Measurements from ENCODE around the gene DAPK2. TPM values are rescaled to one million over a fixed set of nuclear protein-coding genes. Genes with fewer than 3 reads are reported as not detected.

DAPK2 gene
- total and polyA plus RNA-seq, 2 of the 4 experiments (the other 2 are of a cell fraction), result 0.34 to 0.36 TPM

DNA sequence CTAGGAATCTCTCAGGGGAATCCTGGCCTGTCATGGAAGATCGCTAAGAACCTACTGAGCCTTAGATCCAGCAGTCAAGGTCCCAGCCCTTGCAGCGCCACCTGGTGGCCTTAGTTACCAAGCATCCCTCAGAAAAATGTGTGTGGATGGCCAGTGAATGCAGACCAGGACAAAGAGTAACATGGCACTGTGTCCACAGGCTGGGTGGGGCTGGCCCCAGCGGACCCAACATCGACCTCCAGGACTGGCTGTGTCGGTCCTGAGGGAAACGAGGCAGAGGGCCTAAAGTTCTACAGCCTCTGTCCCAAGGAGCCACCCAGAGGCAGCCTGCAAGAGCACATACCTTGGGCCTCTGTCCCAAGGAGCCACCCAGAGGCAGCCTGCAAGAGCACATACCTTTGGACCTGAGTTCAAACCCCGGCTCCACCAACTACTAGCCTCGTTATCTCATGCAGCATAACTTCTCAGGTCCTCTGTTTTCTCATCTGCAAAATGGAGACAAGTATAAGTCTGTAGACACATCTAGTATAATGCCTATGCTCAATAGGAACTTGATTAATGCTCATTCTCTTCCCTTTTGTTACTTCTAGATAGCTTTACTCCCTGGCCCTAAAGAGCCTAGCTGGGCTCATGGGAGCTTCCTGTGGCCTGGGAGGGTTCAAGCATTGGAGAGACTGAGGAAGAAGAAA lies 155.1 kb downstream of the DAPK2 start:
- H3K9me1 ChIP-seq (ENCODE audit: insufficient read depth, low read length), result peaks cover 7% of the 10 kb centered on the region; the same call in 1 of the 2 replicates
- ATAC-seq (ENCODE audit: low read depth) (peak; percentile 98), DNase-seq (peak; percentile 67)
- no peak overlapping the region for H3K23ac ChIP-seq (ENCODE audit: low read depth, low read length)
- H3K27ac ChIP-seq (ENCODE audit: insufficient read depth, low read length), result no peak overlapping the region
- no peak overlapping the region for H3K18ac ChIP-seq (ENCODE audit: low read depth, low read length)
- H3K14ac ChIP-seq (replicated peaks; ENCODE audit: low read depth, low read length), result no peak overlapping the region
- no peak overlapping the region for H4K91ac ChIP-seq (ENCODE audit: insufficient read depth, low read depth, low read length)
- H4K20me1 ChIP-seq (ENCODE audit: insufficient read depth, low read length), result no peaks in the 10 kb centered on the region
- dilution Hi-C loops (cut with HindIII; ENCODE audit: low sequenced_read_pairs, unreplicated experiment) (no loop called here), in situ Hi-C loops (cut with MboI; ENCODE audit: low sequenced_read_pairs) (loop anchor here (5.0 kb wide), 2 partner anchors 46 to 139 kb away; no protein-coding TSS in a partner anchor), intact Hi-C loops (cut with micrococcal nuclease) (loop anchor here (1.0 to 5.0 kb wide), 5 partner anchors 59 to 279 kb away; partner anchors contain the start of genes DAPK2 and HERC1)
- H3K4me2 ChIP-seq (ENCODE audit: low read depth, low read length), result no peak overlapping the region
- H3K4ac ChIP-seq (ENCODE audit: low read depth, low read length), result no peak overlapping the region
- no peak overlapping the region for H2AK9ac ChIP-seq (replicated peaks; ENCODE audit: low read depth, low read length, poor library complexity)
- no peak overlapping the region for H3K56ac ChIP-seq (ENCODE audit: extremely low read depth, insufficient read depth, low read length)
- H2BK120ac ChIP-seq (ENCODE audit: low read depth, low read length), result no peak overlapping the region
- no peak overlapping the region for H3K9ac ChIP-seq (ENCODE audit: low read depth, low read length)
- no peaks in the 10 kb centered on the region for H3K79me1 ChIP-seq (ENCODE audit: low read depth in 1 of 2, low read length in 2 of 2)
- H3K27me3 ChIP-seq (ENCODE audit: control insufficient read depth, insufficient read depth, low read length), result peaks cover 14% of the 10 kb centered on the region
- H3K9me3 ChIP-seq (ENCODE audit: control insufficient read depth, insufficient read depth, low read length), result no peaks in the 10 kb centered on the region
- POLR2A ChIA-PET (ENCODE audit: unreplicated experiment), result no interaction called here
- TF ChIP-seq BHLHE40 (IDR thresholded peaks at IDR 0.05; ENCODE audit: low read depth, low read length), result no peak
- peak; percentile 81 for TF ChIP-seq RAD21 (IDR thresholded peaks at IDR 0.05; ENCODE audit: low read length)
- TF ChIP-seq RCOR1 (IDR thresholded peaks at IDR 0.05; ENCODE audit: insufficient replicate concordance, low read length), result no peak
- peak; percentile 91 for TF ChIP-seq SMC3 (IDR thresholded peaks at IDR 0.05; ENCODE audit: low read depth, low read length)
- TF ChIP-seq, protein P1, sequence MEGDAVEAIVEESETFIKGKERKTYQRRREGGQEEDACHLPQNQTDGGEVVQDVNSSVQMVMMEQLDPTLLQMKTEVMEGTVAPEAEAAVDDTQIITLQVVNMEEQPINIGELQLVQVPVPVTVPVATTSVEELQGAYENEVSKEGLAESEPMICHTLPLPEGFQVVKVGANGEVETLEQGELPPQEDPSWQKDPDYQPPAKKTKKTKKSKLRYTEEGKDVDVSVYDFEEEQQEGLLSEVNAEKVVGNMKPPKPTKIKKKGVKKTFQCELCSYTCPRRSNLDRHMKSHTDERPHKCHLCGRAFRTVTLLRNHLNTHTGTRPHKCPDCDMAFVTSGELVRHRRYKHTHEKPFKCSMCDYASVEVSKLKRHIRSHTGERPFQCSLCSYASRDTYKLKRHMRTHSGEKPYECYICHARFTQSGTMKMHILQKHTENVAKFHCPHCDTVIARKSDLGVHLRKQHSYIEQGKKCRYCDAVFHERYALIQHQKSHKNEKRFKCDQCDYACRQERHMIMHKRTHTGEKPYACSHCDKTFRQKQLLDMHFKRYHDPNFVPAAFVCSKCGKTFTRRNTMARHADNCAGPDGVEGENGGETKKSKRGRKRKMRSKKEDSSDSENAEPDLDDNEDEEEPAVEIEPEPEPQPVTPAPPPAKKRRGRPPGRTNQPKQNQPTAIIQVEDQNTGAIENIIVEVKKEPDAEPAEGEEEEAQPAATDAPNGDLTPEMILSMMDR (conservative IDR thresholded peaks at IDR 0.05; ENCODE audit: low read depth, low read length), result peak; percentile 85
- no peak overlapping the region for H2BK20ac ChIP-seq (ENCODE audit: low read depth, low read length)
- no peak overlapping the region for H2BK15ac ChIP-seq (ENCODE audit: low read depth, low read length)
- H2AK5ac ChIP-seq (ENCODE audit: low read depth, low read length), result no peak overlapping the region
- H3K4me1 ChIP-seq (ENCODE audit: control insufficient read depth, insufficient read depth, low read length), result peaks cover 2% of the 10 kb centered on the region; the same call in 1 of the 2 replicates
- H3K4me3 ChIP-seq (ENCODE audit: insufficient read depth, low read depth, low read length), result no peak overlapping the region
- H3K36me3 ChIP-seq (ENCODE audit: control insufficient read depth, insufficient read depth, low read length), result no peaks in the 10 kb centered on the region
- BruUV-seq (replicated peaks), result no TSS peak
- peak overlapping the region; percentile 59 for H2AFZ ChIP-seq (replicated peaks; ENCODE audit: low read length, poor library complexity)
- 27% methylated on average over 6 of the region's 8 CpGs; no CpG with 5 or more reads in 1 of the 2 experiments for WGBS, 2 experiments (ENCODE audit: extremely low coverage in 2 of 2, insufficient read length in 1 of 2)
- H4K5ac ChIP-seq (ENCODE audit: low read depth, low read length), result no peak overlapping the region
- H2BK5ac ChIP-seq (ENCODE audit: low read depth, low read length, poor library complexity, severe bottlenecking), result no peak overlapping the region
- no peak overlapping the region for H4K8ac ChIP-seq (ENCODE audit: low read depth in 2 of 2, low read length in 2 of 2)
- CTCF ChIA-PET, result interaction anchor here (1.0 to 1.3 kb wide), 2 partner anchors 13 to 156 kb away, joined by 3 to 6 read pairs; no protein-coding TSS in a partner anchor
